ENCODE data around the gene RALA. TPM values are rescaled to one million over a fixed set of nuclear protein-coding genes. Genes with fewer than 3 reads are reported as not detected.

Gene RALA
- total RNA-seq, result 10 to 100 TPM; 16.2 to 20.5 (median 19.0) TPM

- intact Hi-C loops (cut with DNase I; ENCODE audit: low total_unique reads), result no loop called here
- no peak for TF ChIP-seq POLR2A (IDR thresholded peaks at IDR 0.05)
- TF ChIP-seq CTCF (IDR thresholded peaks at IDR 0.05), result no peak
- DNase-seq (ENCODE audit: low spot score in 2 of 2), result peak; percentile 90 to 98
- H3K4me3 ChIP-seq (ENCODE audit: low read depth, poor library complexity, severe bottlenecking), result peak within 1 kb of the TSS; percentile 96
- WGBS, 2 donors, result 1 to 2% methylated on average over 39 to 41 of the region's 56 CpGs
Measured at GRCh38 chr7:39623047-39623731, at the start of gene RALA. Gene RALA, plus strand, starts transcription at chr7:39623572. Its CDS starts 63,096 bp downstream, at chr7:39686668.

GRCh38 chr7:39574673-39575349 lies 48.6 kb upstream of the RALA start:
- 92 to 100% methylated on average over 2 of the region's 2 CpGs for WGBS, 2 donors
- H3K4me3 ChIP-seq (ENCODE audit: low read depth, poor library complexity, severe bottlenecking), result no peak overlapping the region
- TF ChIP-seq CTCF (IDR thresholded peaks at IDR 0.05), result no peak
- no peak for TF ChIP-seq POLR2A (IDR thresholded peaks at IDR 0.05)
- DNase-seq (ENCODE audit: low spot score in 2 of 2), result no peak
- intact Hi-C loops (cut with DNase I; ENCODE audit: low total_unique reads), result loop anchor here (5.0 kb wide), 1 partner anchor 177 kb away; no protein-coding TSS in a partner anchor

GRCh38 chr7:39577229-39577874 lies 46.0 kb upstream of the RALA start:
- no peak overlapping the region for H3K4me3 ChIP-seq (ENCODE audit: low read depth, poor library complexity, severe bottlenecking)
- intact Hi-C loops (cut with DNase I; ENCODE audit: low total_unique reads), result loop anchor here (5.0 kb wide), 1 partner anchor 175 kb away; no protein-coding TSS in a partner anchor
- WGBS, 2 donors, result 91 to 96% methylated on average over 20 to 24 of the region's 27 CpGs
- DNase-seq (ENCODE audit: low spot score in 2 of 2), result no peak
- TF ChIP-seq CTCF (IDR thresholded peaks at IDR 0.05) (no peak), POLR2A (IDR thresholded peaks at IDR 0.05) (no peak)

- 18 to 20% methylated on average over 8 of the region's 8 CpGs for WGBS, 2 donors
- H3K4me3 ChIP-seq (ENCODE audit: low read depth, poor library complexity, severe bottlenecking), result no peak overlapping the region
- TF ChIP-seq POLR2A (IDR thresholded peaks at IDR 0.05) (no peak), CTCF (IDR thresholded peaks at IDR 0.05) (peak in 1 of 3 donors; percentile 57)
- peak; percentile 82 to 93 for DNase-seq (ENCODE audit: low spot score in 2 of 2)
- intact Hi-C loops (cut with DNase I; ENCODE audit: low total_unique reads), result no loop called here
Measured at GRCh38 chr7:39580149-39580874, 43.1 kb upstream of the RALA start.

- intact Hi-C loops (cut with DNase I; ENCODE audit: low total_unique reads), result no loop called here
- H3K4me3 ChIP-seq (ENCODE audit: low read depth, poor library complexity, severe bottlenecking), result no peak overlapping the region
- DNase-seq (ENCODE audit: low spot score in 2 of 2), result no peak
- WGBS, 2 donors, result 90 to 91% methylated on average over 2 of the region's 2 CpGs
- TF ChIP-seq POLR2A (IDR thresholded peaks at IDR 0.05), result no peak
- no peak for TF ChIP-seq CTCF (IDR thresholded peaks at IDR 0.05)
Measured at GRCh38 chr7:39582536-39582935, 40.8 kb upstream of the RALA start.

All from lower leg skin (tissue), 4 donors.